NK-92 (cell line): Measurements from ENCODE around the gene OR4C12.
"Not testable (repeated sequence)": the region's sequence is repeated elsewhere in the genome, so short reads cannot be mapped to it uniquely, and the experiment has no call there.

Source experiments
- DNase-seq: peaks from one replicate; lab custom pipeline; 2025; ENCODE audit not compliant: unreplicated experiment; lab: John Stamatoyannopoulos, UW

OR4C12 gene

DNA sequence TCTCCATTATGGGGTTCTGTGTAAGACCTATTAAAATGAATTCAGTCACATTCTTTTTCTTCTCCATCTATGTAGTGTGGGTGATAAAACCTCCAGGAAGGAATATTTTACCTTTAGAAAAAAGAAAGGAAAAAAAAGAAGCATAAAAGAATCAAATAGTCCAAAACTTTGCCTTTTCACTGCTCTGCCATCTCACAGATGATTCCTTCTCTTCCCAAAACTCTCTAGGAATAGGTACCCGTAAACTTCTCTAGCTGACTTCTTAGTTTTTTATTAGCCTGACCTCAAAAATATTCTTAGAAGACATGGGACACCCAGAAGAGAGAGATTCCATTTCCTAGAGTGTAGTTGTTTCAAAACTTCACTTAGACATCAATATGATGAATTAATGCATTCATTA is at the start of gene OR4C12:
Gene OR4C12, minus strand, starts transcription at position 101 of the 400 bp plus-strand sequence. Its CDS starts 34 bp downstream, at position 67.
- DNase-seq: not testable (repeated sequence)

DNA sequence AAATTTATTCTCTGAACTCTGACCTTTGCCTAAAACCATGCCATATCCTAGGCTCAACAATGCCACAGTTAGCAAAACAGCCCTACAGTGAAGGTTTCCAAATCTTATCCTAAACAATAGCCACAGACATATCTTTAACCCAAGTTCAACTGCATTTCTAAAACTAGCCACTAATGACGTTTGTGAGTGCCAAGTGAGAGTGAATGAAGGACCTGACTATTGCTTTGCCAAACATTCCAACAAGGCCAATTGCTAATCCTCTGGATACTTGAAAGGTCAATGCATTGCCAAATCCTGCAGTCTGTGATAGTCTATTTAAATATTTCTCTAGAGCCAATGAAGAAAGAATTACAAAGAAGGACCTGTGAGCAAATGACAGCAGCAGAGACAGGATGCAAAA is 47.9 kb upstream of the OR4C12 start:
- no peak for DNase-seq

DNA sequence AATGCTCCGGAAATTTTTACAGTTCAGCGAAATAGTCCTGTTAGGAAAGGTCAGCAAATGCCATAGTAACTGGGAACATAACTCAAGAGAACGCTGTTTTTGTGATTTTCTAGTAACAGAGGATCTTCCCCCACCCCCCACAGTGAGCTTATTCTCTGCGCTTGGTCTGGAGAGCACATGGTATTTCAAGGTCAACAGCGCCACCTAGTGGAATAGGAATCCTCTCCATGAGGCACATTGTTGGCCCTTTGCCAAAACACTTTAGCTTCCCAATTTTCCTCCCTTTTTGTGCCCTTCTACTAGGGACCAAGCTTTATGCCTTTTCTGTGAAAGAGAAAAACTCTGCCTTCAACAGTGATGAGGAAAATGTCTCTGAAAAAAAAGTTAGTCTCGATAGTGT is 13.2 kb upstream of the OR4C12 start:
- DNase-seq: no peak

DNA sequence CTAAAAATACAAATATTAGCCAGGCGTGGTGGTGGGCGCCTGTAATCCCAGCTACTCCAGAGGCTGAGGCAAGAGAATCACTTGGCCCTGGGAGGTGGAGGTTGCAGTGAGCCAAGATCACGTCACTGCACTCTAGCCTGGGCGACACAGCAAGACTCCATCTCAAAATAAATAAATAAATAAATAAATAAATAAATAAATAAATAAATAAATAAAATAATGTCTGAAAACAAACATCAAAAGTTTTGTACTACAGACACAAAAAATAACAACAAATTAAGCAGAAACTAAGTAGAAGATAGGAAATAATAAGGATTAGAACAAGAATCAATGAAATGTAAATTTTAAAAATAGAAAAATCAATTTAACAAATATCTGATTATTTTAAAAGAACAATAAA is 8.9 kb downstream of the OR4C12 start:
- DNase-seq: not testable (repeated sequence)

DNA sequence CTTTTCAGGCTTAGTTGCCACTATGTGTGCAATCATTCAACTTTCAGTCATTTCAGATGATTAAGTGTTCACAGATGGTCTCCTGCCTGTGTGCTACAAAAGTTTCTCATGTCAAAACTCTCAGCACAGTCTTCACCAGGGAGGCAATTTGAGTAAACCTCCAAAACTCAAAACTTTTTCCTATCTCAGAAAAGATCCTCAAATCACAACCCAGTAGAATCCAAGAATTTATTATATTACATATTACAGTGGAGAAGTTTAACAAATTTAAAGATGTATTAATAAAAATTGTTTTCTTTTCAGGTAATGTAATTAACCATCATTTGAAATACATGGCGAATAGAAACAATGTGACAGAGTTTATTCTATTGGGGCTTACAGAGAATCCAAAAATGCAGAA is 30.2 kb downstream of the OR4C12 start, which contains the start of gene OR4C13:
Gene OR4C13, plus strand, starts transcription at position 301 of the 400 bp plus-strand sequence. Its CDS starts 32 bp downstream, at position 333.
- no peak for DNase-seq

DNA sequence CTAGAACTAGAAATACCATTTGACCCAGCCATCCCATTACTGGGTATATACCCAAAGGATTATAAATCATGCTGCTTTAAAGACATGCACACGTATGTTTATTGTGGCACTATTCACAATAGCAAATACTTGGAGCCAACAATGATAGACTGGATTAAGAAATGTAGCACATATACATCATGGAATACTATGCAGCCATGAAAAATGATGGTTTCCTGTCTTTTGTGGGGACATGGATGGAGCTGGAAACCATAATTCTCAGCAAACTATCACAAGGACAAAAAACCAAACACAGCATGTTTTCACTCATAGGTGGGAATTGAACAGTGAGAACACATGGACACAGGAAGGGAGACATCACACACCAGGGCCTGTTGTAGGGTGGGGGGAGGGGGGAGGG is 33.6 kb downstream of the OR4C12 start:
- DNase-seq: not testable (repeated sequence)
